B cell (primary cell): ENCODE results near the gene BMP2K. TPM values are rescaled to one million over a fixed set of nuclear protein-coding genes. Genes with fewer than 3 reads are reported as not detected.

Experiments
- ATAC-seq: fragments of 200-7000 bp; cut with Tn5 transposase; one replicate; pipeline ENCODE4 v1.10.0; 2021; ENCODE audit warnings: low read depth, mild to moderate bottlenecking, moderate number of reproducible peaks, moderate library complexity
- CTCF ChIA-PET: fragments of 350-600 bp; sonication (Branson Sonifier 250); formaldehyde crosslinking; loops from one replicate; lab custom pipeline; 2021; ENCODE audit warnings: antibody characterized with exemption, inconsistent platforms; lab: Charles Lee
- POLR2A ChIA-PET: fragments of 350-600 bp; sonication (Branson Sonifier 250); formaldehyde crosslinking; loops from one replicate; lab custom pipeline; 2021; ENCODE audit warnings: antibody characterized with exemption; lab: Charles Lee
- DNase-seq: peaks from one replicate; pipeline ENCODE4 v3.0.0; 2013
- H2AFZ ChIP-seq: 2 replicates; pipeline ENCODE4 v1.6.1; 2012; ENCODE audit warnings: mild to moderate bottlenecking, low read depth, low read length; ENCODE audit not compliant: insufficient read depth, poor library complexity, severe bottlenecking
- H3K27ac ChIP-seq, 2 donors: 1 replicate in 1 of 2; 2 replicates in 1 of 2; pipeline ENCODE4 v1.5.1; 2012 to 2013; ENCODE audit warnings: low read length in 2 of 2, mild to moderate bottlenecking in 2 of 2, moderate library complexity in 1 of 2
- H3K27me3 ChIP-seq, 4 experiments: fragments of 200-600 bp in 1 of 4; sonication (generic) in 1 of 4; replicated peaks in 1 of 4; 1 replicate in 2 of 4; 2 replicates in 2 of 4; pipeline versions ENCODE4 v1.6.1 to v1.7.0; 2013 to 2016; ENCODE audit warnings: low read length in 3 of 4, mild to moderate bottlenecking in 2 of 4, mixed read lengths in 1 of 4, moderate library complexity in 1 of 4; ENCODE audit not compliant: insufficient read depth in 4 of 4, control insufficient read depth in 3 of 4; ENCODE audit errors: control extremely low read depth in 1 of 4
- H3K36me3 ChIP-seq, 2 experiments: replicated peaks in 1 of 2; 1 replicate in 1 of 2; 2 replicates in 1 of 2; pipeline versions ENCODE4 v1.6.1 to v1.7.1; 2013; ENCODE audit warnings: low read length in 1 of 2; ENCODE audit not compliant: insufficient read depth in 2 of 2, control insufficient read depth in 1 of 2; ENCODE audit errors: control extremely low read depth in 1 of 2, extremely low read depth in 1 of 2
- H3K4me1 ChIP-seq, 2 donors: fragments of 200-600 bp in 1 of 2; sonication (generic) in 1 of 2; 1 replicate in 1 of 2; 2 replicates in 1 of 2; pipeline versions ENCODE4 v1.5.1 to v1.6.1; 2013 to 2017; ENCODE audit warnings: low read length in 2 of 2; ENCODE audit not compliant: control insufficient read depth in 2 of 2, insufficient read depth in 2 of 2
- H3K4me2 ChIP-seq: replicated peaks from 2 replicates; pipeline ENCODE3; 2012; ENCODE audit warnings: mild to moderate bottlenecking, low read depth, low read length; ENCODE audit not compliant: poor library complexity, severe bottlenecking
- H3K4me3 ChIP-seq, 5 experiments: fragments of 200-600 bp in 1 of 5; sonication (generic) in 1 of 5; 1 replicate in 3 of 5; 2 replicates in 2 of 5; pipeline versions ENCODE4 v1.5.1 to v1.7.0; 2011 to 2016; ENCODE audit warnings: low read length in 4 of 5, mild to moderate bottlenecking in 4 of 5, low read depth in 2 of 5, control low read depth in 1 of 5, moderate library complexity in 1 of 5; ENCODE audit not compliant: insufficient read depth in 1 of 5; ENCODE audit errors: control extremely low read depth in 1 of 5, extremely low read depth in 1 of 5
- H3K79me2 ChIP-seq: fragments of 200-600 bp; sonication (generic); one replicate; pipeline ENCODE4 v1.6.0; 2016; ENCODE audit warnings: low read length; ENCODE audit not compliant: control insufficient read depth, insufficient read depth
- H3K9ac ChIP-seq: fragments of 200-600 bp; sonication (generic); 2 replicates; pipeline ENCODE4 v1.6.1; 2017; ENCODE audit warnings: mild to moderate bottlenecking, low read length, moderate library complexity
- H3K9me3 ChIP-seq, 3 donors: one replicate each; pipeline versions ENCODE4 v1.6.1 to v1.7.1; 2013; ENCODE audit warnings: low read length in 2 of 3; ENCODE audit not compliant: control insufficient read depth in 2 of 3, insufficient read depth in 1 of 3; ENCODE audit errors: control extremely low read depth in 1 of 3
- H4K20me1 ChIP-seq: 2 replicates; pipeline ENCODE4 v1.6.0; 2012; ENCODE audit warnings: mild to moderate bottlenecking, low read length; ENCODE audit not compliant: insufficient read depth, control insufficient read depth, poor library complexity, severe bottlenecking
- H3K27ac Mint-ChIP-seq: one replicate; pipeline ENCODE4 v1.8.0; 2021; ENCODE audit warnings: mixed read lengths
- H3K27me3 Mint-ChIP-seq: one replicate; pipeline ENCODE4 v1.8.0; 2021; ENCODE audit warnings: mixed read lengths
- H3K4me1 Mint-ChIP-seq: one replicate; pipeline ENCODE4 v1.8.0; 2021; ENCODE audit warnings: mixed read lengths
- H3K4me3 Mint-ChIP-seq: one replicate; pipeline ENCODE4 v1.8.0; 2021; ENCODE audit warnings: mixed read lengths
- H3K9me3 Mint-ChIP-seq: one replicate; pipeline ENCODE4 v1.8.0; 2022; ENCODE audit warnings: mixed read lengths; ENCODE audit not compliant: insufficient read depth
- EZH2 ChIP-seq: IDR thresholded peaks from 2 replicates; pipeline ENCODE4 v1.6.1; 2012; ENCODE audit warnings: borderline replicate concordance, low read depth, mild to moderate bottlenecking, moderate library complexity, low read length; ENCODE audit not compliant: insufficient read depth, poor library complexity, severe bottlenecking
- WGBS: methylation state at CpG from one replicate; pipeline ENCODE4 v1.1.5; 2013; ENCODE audit warnings: missing lambda C conversion rate; ENCODE audit not compliant: insufficient coverage; 5-methylcytosine and 5-hydroxymethylcytosine counted together
- intact Hi-C: fragments of 100-400 bp; cut with micrococcal nuclease; formaldehyde crosslinking; loops from one replicate; pipeline ENCODE4 v1.10.0; 2022
- polyA plus RNA-seq: library from polyadenylated mRNA; depleted of rRNA; stranded (reverse); fragments of >200 nt; gene quantifications from 2 replicates; pipeline ENCODE4 v1.2.3, GENCODE V29; 2012
- total RNA-seq, 2 donors: library from RNA; stranded (reverse); fragments of 120-200 nt in 1 of 2; gene quantifications; 1 replicate in 1 of 2; 2 replicates in 1 of 2; pipeline versions ENCODE4 v1.2.3 to v1.2.4, GENCODE V29; 2013 to 2022
- TF ChIP-seq, protein P1 (sequence below): fragments of 200-600 bp; IDR thresholded peaks from one replicate; pipeline ENCODE4 v1.8.0; 2022; ENCODE audit warnings: antibody characterized with exemption, mild to moderate bottlenecking

BMP2K gene
- total and polyA plus RNA-seq, 2 donors (not counting 1 experiment from before 2014, with no cell fraction given) = 59.1 to 117 TPM

GRCh38 chr4:78902298-78902697 lies 126.1 kb downstream of the BMP2K start:
- POLR2A ChIA-PET = no interaction called here
- no peaks in the 10 kb centered on the region for H3K4me1 Mint-ChIP-seq
- Histone ChIP-seq H3K36me3 (peaks cover 0 to 11% of the 10 kb centered on the region in 2 experiments), H3K4me1 (no peaks in the 10 kb centered on the region), H3K4me3 (no peak overlapping the region), H3K9me3 (no peaks in the 10 kb centered on the region), H3K27ac (no peak overlapping the region), H3K4me2 (no peak overlapping the region), H3K79me2 (no peaks in the 10 kb centered on the region), H2AFZ (no peak overlapping the region), H3K9ac (no peak overlapping the region), H4K20me1 (no peaks in the 10 kb centered on the region), H3K27me3 (no peaks in the 10 kb centered on the region)
- no peaks in the 10 kb centered on the region for H3K27me3 Mint-ChIP-seq
- no peak overlapping the region for H3K27ac Mint-ChIP-seq
- no CpG with 5 or more reads among the region's 1 CpG for WGBS
- CTCF ChIA-PET = no interaction called here
- ATAC-seq = no peak
- no peak for DNase-seq
- H3K9me3 Mint-ChIP-seq = no peaks in the 10 kb centered on the region
- H3K4me3 Mint-ChIP-seq = no peak overlapping the region
- no peak for TF ChIP-seq EZH2
- TF ChIP-seq, protein P1, sequence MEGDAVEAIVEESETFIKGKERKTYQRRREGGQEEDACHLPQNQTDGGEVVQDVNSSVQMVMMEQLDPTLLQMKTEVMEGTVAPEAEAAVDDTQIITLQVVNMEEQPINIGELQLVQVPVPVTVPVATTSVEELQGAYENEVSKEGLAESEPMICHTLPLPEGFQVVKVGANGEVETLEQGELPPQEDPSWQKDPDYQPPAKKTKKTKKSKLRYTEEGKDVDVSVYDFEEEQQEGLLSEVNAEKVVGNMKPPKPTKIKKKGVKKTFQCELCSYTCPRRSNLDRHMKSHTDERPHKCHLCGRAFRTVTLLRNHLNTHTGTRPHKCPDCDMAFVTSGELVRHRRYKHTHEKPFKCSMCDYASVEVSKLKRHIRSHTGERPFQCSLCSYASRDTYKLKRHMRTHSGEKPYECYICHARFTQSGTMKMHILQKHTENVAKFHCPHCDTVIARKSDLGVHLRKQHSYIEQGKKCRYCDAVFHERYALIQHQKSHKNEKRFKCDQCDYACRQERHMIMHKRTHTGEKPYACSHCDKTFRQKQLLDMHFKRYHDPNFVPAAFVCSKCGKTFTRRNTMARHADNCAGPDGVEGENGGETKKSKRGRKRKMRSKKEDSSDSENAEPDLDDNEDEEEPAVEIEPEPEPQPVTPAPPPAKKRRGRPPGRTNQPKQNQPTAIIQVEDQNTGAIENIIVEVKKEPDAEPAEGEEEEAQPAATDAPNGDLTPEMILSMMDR = no peak
- intact Hi-C loops = no loop called here

GRCh38 chr4:78904143-78904542 lies 128.0 kb downstream of the BMP2K start:
- H3K9me3 Mint-ChIP-seq = no peaks in the 10 kb centered on the region
- H3K4me2 ChIP-seq = no peak overlapping the region
- no peak for TF ChIP-seq EZH2
- TF ChIP-seq, protein P1 = no peak
- no peaks in the 10 kb centered on the region for H3K27me3 Mint-ChIP-seq
- no peak overlapping the region for H3K9ac ChIP-seq
- peaks cover 2 to 7% of the 10 kb centered on the region in 2 experiments for H3K36me3 ChIP-seq
- no peaks in the 10 kb centered on the region for H4K20me1 ChIP-seq
- H3K27me3 ChIP-seq = no peaks in the 10 kb centered on the region
- no peaks in the 10 kb centered on the region for H3K9me3 ChIP-seq
- intact Hi-C loops = no loop called here
- H3K4me3 ChIP-seq = no peak overlapping the region
- no peaks in the 10 kb centered on the region for H3K4me1 ChIP-seq
- ChIA-PET CTCF (no interaction called here), POLR2A (no interaction called here)
- no peak for ATAC-seq
- H2AFZ ChIP-seq = no peak overlapping the region
- no peaks in the 10 kb centered on the region for H3K79me2 ChIP-seq
- peak overlapping the region in 1 of 2 donors; percentile 21 for H3K27ac ChIP-seq
- H3K4me3 Mint-ChIP-seq = no peak overlapping the region
- no peaks in the 10 kb centered on the region for H3K4me1 Mint-ChIP-seq
- H3K27ac Mint-ChIP-seq = no peak overlapping the region
- WGBS = no CpG with 5 or more reads among the region's 1 CpG
- no peak for DNase-seq
